Dendritic cell treated with granulocyte-macrophage colony-stimulating factor and Interleukin-4, amounts not matched to agents 40 ng/mL and 50 ng/mL, for 4 days (primary cell): Measurements from ENCODE around the gene MYO16.

ENCODE experiments used
- H3K27ac Mint-ChIP-seq: one replicate; pipeline ENCODE4 v1.8.0; 2022; ENCODE audit warnings: mild to moderate bottlenecking, mixed read lengths
- H3K27me3 Mint-ChIP-seq: one replicate; pipeline ENCODE4 v1.8.0; 2022; ENCODE audit warnings: mild to moderate bottlenecking, mixed read lengths
- H3K36me3 Mint-ChIP-seq: one replicate; pipeline ENCODE4 v1.8.0; 2022; ENCODE audit warnings: low read depth, mixed read lengths
- H3K4me1 Mint-ChIP-seq: one replicate; pipeline ENCODE4 v1.8.0; 2022; ENCODE audit warnings: low read depth, mixed read lengths
- H3K4me3 Mint-ChIP-seq: one replicate; pipeline ENCODE4 v1.8.0; 2022; ENCODE audit warnings: mild to moderate bottlenecking, moderate library complexity, mixed read lengths
- H3K9me3 Mint-ChIP-seq: one replicate; pipeline ENCODE4 v1.8.0; 2022; ENCODE audit warnings: mixed read lengths
- intact Hi-C: fragments of 100-400 bp; cut with micrococcal nuclease; formaldehyde crosslinking; loops from one replicate; pipeline ENCODE4 v1.15.0; 2022

Gene MYO16

DNA sequence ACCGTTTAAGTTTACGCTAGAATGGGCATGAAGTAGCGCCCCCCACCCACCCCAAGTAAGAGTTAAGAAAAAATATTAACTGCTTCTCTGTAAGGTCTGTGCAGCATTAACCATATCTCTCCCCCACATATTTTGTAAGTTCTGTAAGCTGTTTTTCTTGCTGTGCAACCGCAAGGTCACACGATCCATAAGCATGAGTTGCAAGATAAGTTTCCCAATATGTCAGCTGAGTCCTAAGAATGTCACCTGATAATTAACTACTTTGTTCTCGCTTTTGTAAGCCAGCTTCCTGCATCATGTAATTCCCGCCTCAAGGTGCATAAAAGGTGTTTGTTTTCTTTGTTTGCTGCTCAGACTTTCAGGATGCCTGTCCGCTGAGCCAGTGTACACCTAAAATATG lies 187.0 kb downstream of the MYO16 start:
- Mint-ChIP-seq H3K36me3 (no peaks in the 10 kb centered on the region), H3K4me3 (no peak overlapping the region), H3K4me1 (no peaks in the 10 kb centered on the region), H3K27ac (no peak overlapping the region), H3K27me3 (no peaks in the 10 kb centered on the region), H3K9me3 (no peaks in the 10 kb centered on the region)
- intact Hi-C loops: no loop called here

GRCh38 chr13:108827646-108828045 lies 198.2 kb downstream of the MYO16 start:
- no peaks in the 10 kb centered on the region for H3K27me3 Mint-ChIP-seq
- H3K27ac Mint-ChIP-seq: no peak overlapping the region
- H3K4me3 Mint-ChIP-seq: no peak overlapping the region
- intact Hi-C loops: no loop called here
- H3K9me3 Mint-ChIP-seq: peaks cover 25% of the 10 kb centered on the region
- no peaks in the 10 kb centered on the region for H3K36me3 Mint-ChIP-seq
- no peaks in the 10 kb centered on the region for H3K4me1 Mint-ChIP-seq

DNA sequence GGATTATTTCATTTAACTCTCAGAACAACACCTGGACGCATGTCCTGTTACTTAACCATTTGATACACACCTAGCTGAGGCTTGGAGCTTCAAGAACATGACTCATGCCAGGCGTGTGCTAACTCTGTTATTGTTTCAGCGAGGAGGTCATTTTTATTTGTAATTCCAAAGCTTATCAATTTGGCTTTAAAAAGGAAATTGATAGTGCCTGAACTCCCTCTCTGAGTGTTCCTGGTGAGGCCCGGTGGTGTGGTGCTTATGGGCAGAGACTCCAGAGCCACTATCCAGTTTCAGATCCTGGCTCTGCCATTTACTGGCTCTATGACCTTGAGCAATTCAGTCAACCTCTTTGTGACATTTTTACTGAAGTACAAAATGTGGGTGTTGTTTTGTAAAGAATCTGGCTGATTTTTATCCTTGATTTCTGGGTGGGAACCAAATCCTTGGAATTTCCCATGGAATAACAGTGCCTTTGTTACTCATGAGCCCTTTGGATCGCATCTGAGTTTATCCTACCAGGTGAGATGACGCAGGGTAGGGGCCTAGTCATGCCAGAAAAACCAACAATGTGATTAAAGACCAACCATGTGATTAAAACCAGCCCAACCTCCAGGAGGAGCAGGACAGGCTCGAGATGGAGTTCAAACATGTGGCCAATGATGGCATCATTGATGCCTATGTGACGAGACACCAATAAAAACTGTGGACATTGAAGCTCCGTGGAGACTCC lies 198.8 kb downstream of the MYO16 start:
- intact Hi-C loops: no loop called here
- H3K4me3 Mint-ChIP-seq: no peak overlapping the region
- peaks cover 25% of the 10 kb centered on the region for H3K9me3 Mint-ChIP-seq
- no peak overlapping the region for H3K27ac Mint-ChIP-seq
- H3K36me3 Mint-ChIP-seq: no peaks in the 10 kb centered on the region
- no peaks in the 10 kb centered on the region for H3K27me3 Mint-ChIP-seq
- no peaks in the 10 kb centered on the region for H3K4me1 Mint-ChIP-seq

DNA sequence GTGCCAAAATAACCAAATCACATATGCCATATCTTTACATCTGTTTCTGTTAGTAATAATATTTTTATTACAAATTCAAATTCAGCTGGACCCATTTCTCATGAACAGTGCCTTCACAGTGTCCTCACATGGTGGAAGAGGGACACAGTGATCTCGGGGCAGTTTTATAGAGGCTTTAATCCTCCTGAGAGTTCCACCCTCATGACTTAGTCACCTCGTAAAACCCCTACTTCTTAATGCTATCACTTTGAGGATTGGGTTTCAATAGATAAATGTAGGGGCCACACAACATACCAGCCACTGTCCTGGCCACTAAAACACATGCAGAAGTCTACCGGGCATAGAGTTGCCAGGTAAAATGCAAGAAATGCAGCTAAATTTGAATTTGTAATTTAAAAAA lies 201.5 kb downstream of the MYO16 start:
- Mint-ChIP-seq H3K4me3 (no peak overlapping the region), H3K36me3 (no peaks in the 10 kb centered on the region), H3K27me3 (no peaks in the 10 kb centered on the region), H3K4me1 (no peaks in the 10 kb centered on the region), H3K27ac (no peak overlapping the region), H3K9me3 (peaks cover 25% of the 10 kb centered on the region)
- intact Hi-C loops: no loop called here

GRCh38 chr13:108833531-108833930 lies 204.1 kb downstream of the MYO16 start:
- Mint-ChIP-seq H3K9me3 (peaks cover 10% of the 10 kb centered on the region), H3K4me1 (no peaks in the 10 kb centered on the region), H3K36me3 (no peaks in the 10 kb centered on the region), H3K27ac (no peak overlapping the region), H3K4me3 (no peak overlapping the region), H3K27me3 (no peaks in the 10 kb centered on the region)
- intact Hi-C loops: no loop called here

DNA sequence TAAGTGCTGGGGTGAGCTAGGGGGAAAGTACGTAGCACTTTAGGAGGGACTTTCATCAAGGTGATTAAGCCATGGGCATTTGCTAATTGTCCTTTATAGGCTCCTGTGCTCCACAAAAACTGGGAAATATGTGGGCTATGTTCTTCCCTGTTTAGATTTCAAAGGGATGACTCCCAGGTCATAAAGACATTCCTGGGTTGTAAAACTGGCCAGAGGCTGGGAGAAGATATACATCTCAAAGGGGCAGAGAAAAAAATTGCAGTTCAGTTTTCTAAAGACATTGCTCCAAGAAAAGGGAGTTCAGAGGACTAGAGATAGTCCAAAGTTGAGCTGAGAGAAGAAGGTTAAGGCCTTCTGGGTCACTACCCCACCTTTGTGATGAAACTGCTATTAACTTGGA lies 204.8 kb downstream of the MYO16 start:
- Mint-ChIP-seq H3K9me3 (peaks cover 4% of the 10 kb centered on the region), H3K27me3 (no peaks in the 10 kb centered on the region), H3K27ac (no peak overlapping the region), H3K36me3 (no peaks in the 10 kb centered on the region), H3K4me3 (no peak overlapping the region), H3K4me1 (no peaks in the 10 kb centered on the region)
- intact Hi-C loops: no loop called here

DNA sequence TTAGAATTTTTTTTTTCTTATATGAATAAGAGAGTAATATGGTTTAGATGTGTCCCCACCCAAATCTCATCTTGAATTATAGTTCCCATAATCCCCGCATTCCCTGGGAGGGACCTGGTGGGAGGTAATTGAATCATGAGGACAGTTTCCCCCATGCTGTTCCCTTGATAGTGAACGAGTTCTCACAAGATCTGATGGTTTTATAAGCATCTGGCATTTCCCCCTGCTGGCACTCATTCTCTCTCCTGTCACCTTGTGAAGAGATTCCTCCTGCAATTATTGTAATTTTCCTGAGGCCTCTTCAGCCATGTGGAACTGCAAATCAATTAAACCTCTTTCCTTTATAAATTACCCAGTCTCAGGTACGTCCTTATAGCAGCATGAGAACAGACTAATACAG lies 205.7 kb downstream of the MYO16 start:
- Mint-ChIP-seq H3K27ac (no peak overlapping the region), H3K27me3 (no peaks in the 10 kb centered on the region), H3K36me3 (no peaks in the 10 kb centered on the region), H3K9me3 (no peaks in the 10 kb centered on the region), H3K4me1 (no peaks in the 10 kb centered on the region), H3K4me3 (no peak overlapping the region)
- intact Hi-C loops: no loop called here

- intact Hi-C loops: no loop called here
- no peak overlapping the region for H3K4me3 Mint-ChIP-seq
These were observed 221.3 kb downstream of the MYO16 start for GRCh38 chr13:108850691-108851090.

GRCh38 chr13:108851660-108852059 lies 222.2 kb downstream of the MYO16 start:
- Mint-ChIP-seq H3K9me3 (no peaks in the 10 kb centered on the region), H3K4me1 (no peaks in the 10 kb centered on the region), H3K27me3 (no peaks in the 10 kb centered on the region), H3K4me3 (no peak overlapping the region), H3K36me3 (no peaks in the 10 kb centered on the region), H3K27ac (no peak overlapping the region)
- intact Hi-C loops: no loop called here

More at GRCh38 chr13:108850691-108851090, 221.3 kb downstream of the MYO16 start:
- Mint-ChIP-seq H3K9me3 (no peaks in the 10 kb centered on the region), H3K36me3 (no peaks in the 10 kb centered on the region), H3K27ac (no peak overlapping the region), H3K27me3 (no peaks in the 10 kb centered on the region), H3K4me1 (no peaks in the 10 kb centered on the region)

DNA sequence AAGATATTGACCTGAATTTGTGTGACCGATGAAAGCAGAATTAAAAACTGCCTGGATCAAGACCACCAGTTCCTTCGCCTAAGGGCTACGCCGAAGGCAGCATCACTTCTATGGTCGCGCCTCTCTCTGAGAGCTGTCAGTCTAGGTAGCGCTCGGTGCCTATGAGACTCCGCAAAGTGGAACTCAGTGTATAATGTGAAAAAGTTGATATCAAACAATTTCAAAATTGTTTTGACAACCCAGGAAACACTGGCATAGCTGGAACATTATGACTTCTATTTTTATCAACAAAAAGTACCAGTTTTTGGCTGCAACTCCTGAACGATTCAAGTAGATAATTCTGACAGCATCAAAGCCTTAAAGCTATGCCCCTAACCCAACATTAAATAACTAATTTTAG lies 223.6 kb downstream of the MYO16 start:
- no peak overlapping the region for H3K4me3 Mint-ChIP-seq
- no peaks in the 10 kb centered on the region for H3K9me3 Mint-ChIP-seq
- no peak overlapping the region for H3K27ac Mint-ChIP-seq
- no peaks in the 10 kb centered on the region for H3K36me3 Mint-ChIP-seq
- no peaks in the 10 kb centered on the region for H3K27me3 Mint-ChIP-seq
- intact Hi-C loops: no loop called here
- H3K4me1 Mint-ChIP-seq: no peaks in the 10 kb centered on the region

GRCh38 chr13:108855737-108856387 lies 226.5 kb downstream of the MYO16 start:
- intact Hi-C loops: no loop called here
- Mint-ChIP-seq H3K27me3 (no peaks in the 10 kb centered on the region), H3K4me1 (no peaks in the 10 kb centered on the region), H3K4me3 (no peak overlapping the region), H3K9me3 (no peaks in the 10 kb centered on the region), H3K36me3 (no peaks in the 10 kb centered on the region), H3K27ac (no peak overlapping the region)

DNA sequence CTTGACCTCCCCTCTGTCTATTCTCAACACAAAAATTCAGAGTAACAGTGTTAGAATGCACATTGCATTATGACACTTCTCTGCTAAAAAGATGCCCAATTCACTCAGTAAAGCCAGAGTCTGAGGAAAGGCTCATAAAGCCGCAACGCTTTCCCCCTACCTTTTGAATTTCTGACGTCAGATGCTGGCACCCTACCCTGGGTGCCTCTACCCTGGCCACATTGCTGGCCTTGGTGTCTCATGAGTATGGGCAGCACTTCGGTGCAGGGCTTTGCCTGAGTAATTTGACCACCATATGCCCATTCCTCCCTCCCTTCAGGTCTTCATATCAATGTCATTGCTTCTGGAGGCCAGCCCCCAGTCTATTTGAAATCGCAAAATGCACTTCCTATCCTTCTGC lies 229.3 kb downstream of the MYO16 start:
- H3K27me3 Mint-ChIP-seq: no peaks in the 10 kb centered on the region
- no peaks in the 10 kb centered on the region for H3K9me3 Mint-ChIP-seq

GRCh38 chr13:108859197-108860012 lies 230.0 kb downstream of the MYO16 start:
- no peaks in the 10 kb centered on the region for H3K27me3 Mint-ChIP-seq
- H3K9me3 Mint-ChIP-seq: no peaks in the 10 kb centered on the region
- no peak overlapping the region for H3K27ac Mint-ChIP-seq
- no peaks in the 10 kb centered on the region for H3K36me3 Mint-ChIP-seq
- intact Hi-C loops: no loop called here
- no peak overlapping the region for H3K4me3 Mint-ChIP-seq
- no peaks in the 10 kb centered on the region for H3K4me1 Mint-ChIP-seq

More for the DNA sequence above, 229.3 kb downstream of the MYO16 start:
- Mint-ChIP-seq H3K27ac (no peak overlapping the region), H3K4me1 (no peaks in the 10 kb centered on the region), H3K4me3 (no peak overlapping the region), H3K36me3 (no peaks in the 10 kb centered on the region)
- intact Hi-C loops: no loop called here

GRCh38 chr13:108860418-108860817 lies 231.0 kb downstream of the MYO16 start:
- intact Hi-C loops: no loop called here
- no peaks in the 10 kb centered on the region for H3K4me1 Mint-ChIP-seq
- no peaks in the 10 kb centered on the region for H3K9me3 Mint-ChIP-seq
- H3K27me3 Mint-ChIP-seq: no peaks in the 10 kb centered on the region
- no peaks in the 10 kb centered on the region for H3K36me3 Mint-ChIP-seq
- no peak overlapping the region for H3K4me3 Mint-ChIP-seq
- no peak overlapping the region for H3K27ac Mint-ChIP-seq
